ENCODE results near the gene CHST11. TPM values are rescaled to one million over a fixed set of nuclear protein-coding genes. Genes with fewer than 3 reads are reported as not detected.

The CHST11 gene
- total and polyA plus RNA-seq, 9 of the 15 experiments (the other 6 are each of a cell fraction or from before 2014, with no cell fraction given) = 2.3 to 38.7 (median 15.0) TPM

DNA sequence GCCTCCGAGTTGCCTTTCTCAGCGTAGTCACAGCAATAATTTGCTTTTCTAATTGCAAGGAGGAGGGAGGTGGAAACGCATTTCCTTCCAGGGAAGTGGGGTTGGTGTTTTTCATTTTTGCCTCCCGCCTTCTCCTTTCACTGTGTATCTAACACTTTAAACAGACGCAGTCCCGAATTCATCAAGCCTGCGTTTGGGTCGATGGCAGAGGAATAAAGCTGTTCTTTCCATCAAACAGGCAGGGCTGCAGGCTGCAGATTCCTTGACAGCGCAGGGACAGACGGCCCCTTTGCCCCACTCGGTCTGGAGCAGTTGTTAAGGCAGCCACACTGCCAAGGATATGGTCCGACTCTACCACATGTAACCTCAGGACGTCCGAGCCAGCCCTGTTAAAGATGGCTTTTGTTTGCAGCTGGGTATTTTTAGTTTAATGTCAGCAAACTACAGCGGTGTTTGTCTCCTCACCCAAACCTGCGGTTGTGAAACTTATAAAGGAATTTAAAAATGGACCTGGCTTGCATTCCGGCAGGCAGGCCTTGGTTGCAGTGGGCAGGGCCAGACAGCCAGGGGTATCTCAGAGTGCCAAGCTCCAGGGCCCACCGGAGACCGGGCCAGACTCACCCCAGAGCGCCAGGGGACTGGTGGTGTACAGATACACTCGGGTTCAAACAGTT is 2.1 kb downstream of the CHST11 start (continued):
- no peak for TF ChIP-seq ZC3H4 (CRISPR knock-in tag; IDR thresholded peaks at IDR 0.05; ENCODE audit: borderline replicate concordance)
- TF ChIP-seq NFRKB (IDR thresholded peaks at IDR 0.05; ENCODE audit: low read depth) = peak; percentile 54; the same call in 1 of the 2 replicates
- TF ChIP-seq POLR3G (IDR thresholded peaks at IDR 0.05; ENCODE audit: extremely low read depth, insufficient read length, insufficient replicate concordance) = no peak
- TF ChIP-seq, protein P1, sequence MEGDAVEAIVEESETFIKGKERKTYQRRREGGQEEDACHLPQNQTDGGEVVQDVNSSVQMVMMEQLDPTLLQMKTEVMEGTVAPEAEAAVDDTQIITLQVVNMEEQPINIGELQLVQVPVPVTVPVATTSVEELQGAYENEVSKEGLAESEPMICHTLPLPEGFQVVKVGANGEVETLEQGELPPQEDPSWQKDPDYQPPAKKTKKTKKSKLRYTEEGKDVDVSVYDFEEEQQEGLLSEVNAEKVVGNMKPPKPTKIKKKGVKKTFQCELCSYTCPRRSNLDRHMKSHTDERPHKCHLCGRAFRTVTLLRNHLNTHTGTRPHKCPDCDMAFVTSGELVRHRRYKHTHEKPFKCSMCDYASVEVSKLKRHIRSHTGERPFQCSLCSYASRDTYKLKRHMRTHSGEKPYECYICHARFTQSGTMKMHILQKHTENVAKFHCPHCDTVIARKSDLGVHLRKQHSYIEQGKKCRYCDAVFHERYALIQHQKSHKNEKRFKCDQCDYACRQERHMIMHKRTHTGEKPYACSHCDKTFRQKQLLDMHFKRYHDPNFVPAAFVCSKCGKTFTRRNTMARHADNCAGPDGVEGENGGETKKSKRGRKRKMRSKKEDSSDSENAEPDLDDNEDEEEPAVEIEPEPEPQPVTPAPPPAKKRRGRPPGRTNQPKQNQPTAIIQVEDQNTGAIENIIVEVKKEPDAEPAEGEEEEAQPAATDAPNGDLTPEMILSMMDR (IDR thresholded peaks at IDR 0.05 in 2 of 3, conservative IDR thresholded peaks at IDR 0.05 in 1 of 3; ENCODE audit: insufficient read depth in 2 of 3, low read depth in 1 of 3, low read length in 3 of 3) = no peak
- TF ChIP-seq, protein P2, sequence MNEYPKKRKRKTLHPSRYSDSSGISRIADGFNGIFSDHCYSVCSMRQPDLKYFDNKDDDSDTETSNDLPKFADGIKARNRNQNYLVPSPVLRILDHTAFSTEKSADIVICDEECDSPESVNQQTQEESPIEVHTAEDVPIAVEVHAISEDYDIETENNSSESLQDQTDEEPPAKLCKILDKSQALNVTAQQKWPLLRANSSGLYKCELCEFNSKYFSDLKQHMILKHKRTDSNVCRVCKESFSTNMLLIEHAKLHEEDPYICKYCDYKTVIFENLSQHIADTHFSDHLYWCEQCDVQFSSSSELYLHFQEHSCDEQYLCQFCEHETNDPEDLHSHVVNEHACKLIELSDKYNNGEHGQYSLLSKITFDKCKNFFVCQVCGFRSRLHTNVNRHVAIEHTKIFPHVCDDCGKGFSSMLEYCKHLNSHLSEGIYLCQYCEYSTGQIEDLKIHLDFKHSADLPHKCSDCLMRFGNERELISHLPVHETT (CRISPR knock-in tag; conservative IDR thresholded peaks at IDR 0.05 in 1 of 2, IDR thresholded peaks at IDR 0.05 in 1 of 2) = 0 out of 4 replicates have a peak, but pooled peaks of 1 of the 2 experiments have one; percentile 29
- 0 out of 2 replicates have a peak, but pooled peaks have one; percentile 18 for TF ChIP-seq ZBTB7A (IDR thresholded peaks at IDR 0.05; ENCODE audit: borderline replicate concordance, control insufficient read depth, low read depth, low read length)
- 0 out of 4 replicates have a peak, but pooled peaks of 1 of the 2 experiments have one; percentile 11 for TF ChIP-seq SIN3A (IDR thresholded peaks at IDR 0.05; ENCODE audit: borderline replicate concordance in 2 of 2, control insufficient read depth in 1 of 2, low read depth in 2 of 2, low read length in 2 of 2)
